ENCODE measurements around the gene ITSN1.

ITSN1 gene

GRCh38 chr21:33808715-33809367, 166.5 kb downstream of the ITSN1 start:
- DNase-seq (ENCODE audit: low read depth in 2 of 3, low spot score in 2 of 3) = no peak

DNA sequence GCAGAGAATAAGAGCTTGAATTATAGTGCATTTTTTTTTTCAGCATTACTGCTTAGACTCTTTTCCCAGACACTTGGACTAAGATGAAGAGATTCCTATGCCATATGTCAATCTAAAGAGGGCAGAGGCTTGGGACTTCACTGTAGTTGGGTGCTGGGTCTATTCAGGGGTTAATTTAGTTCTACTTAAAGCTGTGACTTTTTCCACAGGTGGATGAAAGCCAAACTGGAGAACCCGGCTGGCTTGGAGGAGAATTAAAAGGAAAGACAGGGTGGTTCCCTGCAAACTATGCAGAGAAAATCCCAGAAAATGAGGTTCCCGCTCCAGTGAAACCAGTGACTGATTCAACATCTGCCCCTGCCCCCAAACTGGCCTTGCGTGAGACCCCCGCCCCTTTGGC, 168.5 kb downstream of the ITSN1 start:
- no peak for DNase-seq (ENCODE audit: low read depth in 2 of 3, low spot score in 2 of 3)

- no peak for DNase-seq (ENCODE audit: low read depth in 2 of 3, low spot score in 2 of 3)
Observed at GRCh38 chr21:33811167-33812010, 169.1 kb downstream of the ITSN1 start.

- DNase-seq (ENCODE audit: low read depth in 2 of 3, low spot score in 2 of 3) = no peak
Observed at GRCh38 chr21:33813832-33814365, 171.6 kb downstream of the ITSN1 start.

DNA sequence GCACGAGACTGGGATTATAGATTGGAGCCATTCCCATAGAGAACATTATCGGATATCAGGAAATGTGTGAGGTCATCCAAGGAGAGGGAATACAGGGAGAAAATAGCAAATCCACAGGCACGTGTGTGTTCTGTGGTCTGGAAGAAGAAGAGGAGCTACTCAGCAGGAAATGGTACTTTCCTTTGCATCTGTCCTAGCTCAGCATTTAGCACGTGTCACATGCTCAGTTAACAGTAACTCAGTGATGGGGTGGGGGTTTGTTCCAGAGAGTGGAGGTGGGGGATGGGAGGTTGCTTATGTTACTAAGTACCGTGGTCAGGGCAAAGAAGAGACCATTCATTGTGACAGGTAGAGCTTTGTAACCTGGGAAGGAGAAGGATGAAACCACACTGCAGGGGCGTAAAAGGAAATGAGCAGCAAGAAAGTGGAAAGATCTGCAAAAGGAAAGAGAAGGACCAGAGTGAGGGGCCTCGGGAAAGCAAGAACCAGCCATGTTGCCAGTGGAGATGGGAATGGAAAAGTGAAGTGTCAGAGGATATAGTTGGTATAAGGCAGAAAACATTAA, 172.9 kb downstream of the ITSN1 start:
- no peak for DNase-seq (ENCODE audit: low read depth in 2 of 3, low spot score in 2 of 3)

DNA sequence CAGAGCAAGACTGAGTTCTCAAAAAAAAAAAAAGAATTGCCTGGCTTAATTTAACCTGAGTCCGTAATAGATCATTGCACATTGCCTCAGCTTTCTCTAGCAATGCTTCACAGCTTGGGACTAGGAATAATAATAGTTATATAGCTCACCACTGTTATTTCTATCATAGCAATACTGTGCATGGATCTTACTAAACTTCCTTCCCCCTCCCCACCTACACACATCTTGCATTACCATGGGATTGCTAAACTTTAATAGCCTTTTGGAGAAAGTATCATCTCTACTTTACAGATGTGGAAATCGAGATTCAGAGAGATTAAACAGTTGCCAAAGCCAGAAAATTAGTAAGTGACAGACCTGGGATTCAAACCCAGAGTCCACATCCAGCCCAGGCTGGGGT, 173.9 kb downstream of the ITSN1 start:
- no peak for DNase-seq (ENCODE audit: low read depth in 2 of 3, low spot score in 2 of 3)

- no peak for DNase-seq (ENCODE audit: low read depth in 2 of 3, low spot score in 2 of 3)
Observed at GRCh38 chr21:33817138-33817537, 174.8 kb downstream of the ITSN1 start.

GRCh38 chr21:33817663-33818451, 175.6 kb downstream of the ITSN1 start:
- DNase-seq (ENCODE audit: low read depth in 2 of 3, low spot score in 2 of 3) = no peak

DNA sequence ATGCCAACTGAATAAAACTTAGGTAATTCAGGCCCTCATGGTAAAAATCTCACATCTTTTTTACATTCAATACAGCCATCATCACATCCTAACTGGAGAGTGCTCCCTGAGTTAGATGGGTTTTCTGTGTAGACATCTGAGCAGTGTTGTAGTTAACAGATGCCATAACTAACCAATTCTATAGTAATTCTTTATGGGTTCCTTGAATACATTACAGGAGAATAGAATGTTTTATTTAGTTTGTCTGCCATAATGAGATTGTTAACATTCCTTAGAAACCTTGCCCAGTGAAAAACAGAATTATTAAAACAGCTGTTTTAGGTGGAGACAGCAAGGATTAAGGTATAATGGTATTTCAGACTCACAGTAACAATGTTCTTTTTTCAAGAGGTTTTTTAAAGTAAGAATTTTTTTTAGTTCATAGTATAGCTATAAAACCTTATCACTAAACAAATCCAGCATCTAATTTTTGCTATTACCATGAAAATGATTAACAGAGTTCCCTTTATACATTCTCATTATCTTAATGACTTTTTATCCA, 178.0 kb downstream of the ITSN1 start:
- no peak for DNase-seq (ENCODE audit: low read depth in 2 of 3, low spot score in 2 of 3)

- DNase-seq (ENCODE audit: low read depth in 2 of 3, low spot score in 2 of 3) = no peak
Observed at GRCh38 chr21:33820798-33821197, 178.5 kb downstream of the ITSN1 start.

DNA sequence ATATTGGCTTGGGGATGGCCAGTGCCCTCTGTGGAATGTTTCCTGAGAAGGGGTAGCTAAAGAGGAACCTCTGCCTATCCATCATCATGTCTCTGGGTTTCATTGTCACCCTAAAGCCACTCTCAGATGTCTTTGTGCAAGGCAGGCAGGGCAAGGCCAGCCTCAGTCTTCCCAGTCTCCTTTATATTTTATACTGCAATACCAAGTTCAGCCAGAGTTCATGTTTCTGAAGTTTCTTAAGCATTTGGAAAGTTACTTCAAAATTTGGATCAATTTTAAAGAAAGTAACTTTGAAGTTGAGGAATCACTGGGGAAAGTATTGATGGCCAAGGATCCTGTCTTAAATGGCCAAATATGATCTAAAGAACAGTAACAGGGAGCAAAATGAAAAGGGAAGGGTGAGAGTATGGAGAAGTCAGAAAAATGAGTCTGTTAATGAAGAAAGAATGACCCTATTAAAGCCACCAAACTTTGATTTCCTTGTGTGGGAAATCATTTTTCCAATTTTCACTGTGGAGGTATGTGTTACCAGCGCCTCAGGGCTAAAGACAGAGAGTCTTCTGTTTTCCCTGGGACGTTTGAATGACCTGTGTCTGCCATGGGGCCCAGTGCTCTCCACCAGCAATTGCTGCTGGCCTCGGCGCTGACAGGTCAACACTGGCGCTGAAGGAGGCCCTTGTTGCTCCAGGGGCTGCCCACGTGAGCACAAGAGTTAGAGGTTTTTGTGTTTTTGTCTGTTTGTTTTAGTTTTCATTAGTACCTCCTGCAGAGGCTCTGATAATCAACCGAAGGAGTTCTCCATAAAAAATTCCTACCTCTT, 179.4 kb downstream of the ITSN1 start:
- DNase-seq (ENCODE audit: low read depth in 2 of 3, low spot score in 2 of 3) = no peak

GRCh38 chr21:33824156-33824941, 182.0 kb downstream of the ITSN1 start:
- DNase-seq (ENCODE audit: low read depth in 2 of 3, low spot score in 2 of 3) = no peak

- no peak for DNase-seq (ENCODE audit: low read depth in 2 of 3, low spot score in 2 of 3)
Observed at GRCh38 chr21:33825419-33825818, 183.1 kb downstream of the ITSN1 start.

DNA sequence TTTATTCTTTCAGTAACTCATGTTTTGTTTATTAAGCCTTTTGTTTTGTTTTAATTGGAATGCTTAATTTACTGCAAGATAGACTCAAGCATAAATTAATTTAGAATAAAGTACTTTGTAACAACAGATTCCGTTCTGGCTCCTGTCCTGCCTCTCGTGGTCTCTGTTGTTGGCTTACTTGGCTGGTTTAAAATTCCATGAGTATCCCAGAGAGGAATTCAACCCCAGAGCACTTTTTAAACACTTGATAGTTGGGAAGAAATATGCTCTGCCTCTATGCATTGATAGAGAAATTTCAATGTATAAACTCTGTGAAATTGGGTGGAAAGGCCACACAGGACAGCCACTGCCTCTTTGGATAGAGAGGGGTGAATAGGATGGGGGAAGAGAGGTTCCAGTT, 183.6 kb downstream of the ITSN1 start:
- no peak for DNase-seq (ENCODE audit: low read depth in 2 of 3, low spot score in 2 of 3)

GRCh38 chr21:33828083-33828482, 185.8 kb downstream of the ITSN1 start:
- no peak for DNase-seq (ENCODE audit: low read depth in 2 of 3, low spot score in 2 of 3)

- no peak for DNase-seq (ENCODE audit: low read depth in 2 of 3, low spot score in 2 of 3)
Observed at GRCh38 chr21:33828577-33828976, 186.3 kb downstream of the ITSN1 start.

GRCh38 chr21:33829844-33830243, 187.5 kb downstream of the ITSN1 start:
- DNase-seq (ENCODE audit: low read depth in 2 of 3, low spot score in 2 of 3) = no peak

GRCh38 chr21:33831962-33832659, 189.8 kb downstream of the ITSN1 start:
- DNase-seq (ENCODE audit: low read depth in 2 of 3, low spot score in 2 of 3) = no peak

Data from activated CD8-positive, alpha-beta memory T cell treated with anti-CD3 and anti-CD28 coated beads for 48 hours (primary cell).